Keratinocyte (primary cell): ENCODE results near the gene CEACAM8. TPM values are rescaled to one million over a fixed set of nuclear protein-coding genes. Genes with fewer than 3 reads are reported as not detected.
"Not testable (repeated sequence)": the region's sequence is repeated elsewhere in the genome, so short reads cannot be mapped to it uniquely, and the experiment has no call there.

ENCODE experiments used
- DNase-seq: peaks from one replicate; pipeline ENCODE4 v3.0.0-alpha.2; 2011; ENCODE audit warnings: low read depth, missing footprints, low spot score
- FAIRE-seq: peaks from 2 replicates; lab custom pipeline; 2011; peaks lifted over from hg19 to GRCh38; lab: Jason Lieb, UNC
- H2AFZ ChIP-seq: 2 replicates; pipeline ENCODE4 v1.6.0; 2012; ENCODE audit warnings: low read length, control low read depth, inconsistent platforms; ENCODE audit not compliant: control insufficient read depth
- H3K27ac ChIP-seq: 2 replicates; pipeline ENCODE4 v1.5.1; 2011; ENCODE audit warnings: low read length; ENCODE audit not compliant: control insufficient read depth, insufficient read depth
- H3K27me3 ChIP-seq: 3 replicates; pipeline ENCODE4 v1.6.0; 2011; ENCODE audit warnings: low read length; ENCODE audit not compliant: control insufficient read depth, insufficient read depth; ENCODE audit errors: extremely low read depth
- H3K36me3 ChIP-seq, 2 experiments: 2 replicates in 1 of 2; 3 replicates in 1 of 2; pipeline ENCODE4 v1.5.1; 2011; ENCODE audit warnings: low read length in 2 of 2, mild to moderate bottlenecking in 1 of 2; ENCODE audit not compliant: control insufficient read depth in 2 of 2, insufficient read depth in 2 of 2; ENCODE audit errors: extremely low read depth in 1 of 2
- H3K4me1 ChIP-seq: 3 replicates; pipeline ENCODE4 v1.5.1; 2011; ENCODE audit warnings: low read length; ENCODE audit not compliant: control insufficient read depth, insufficient read depth; ENCODE audit errors: extremely low read depth
- H3K4me2 ChIP-seq: 3 replicates; pipeline ENCODE4 v1.6.0; 2011; ENCODE audit warnings: low read depth, low read length; ENCODE audit not compliant: control insufficient read depth, insufficient read depth; ENCODE audit errors: extremely low read depth
- H3K4me3 ChIP-seq, 3 experiments: fragments of 200-600 bp in 1 of 3; sonication (generic) in 1 of 3; 2 replicates in 2 of 3; 3 replicates in 1 of 3; pipeline ENCODE4 v1.5.1; 2011 to 2016; ENCODE audit warnings: low read length in 3 of 3, mild to moderate bottlenecking in 3 of 3, control low read depth in 2 of 3, inconsistent platforms in 1 of 3, low read depth in 1 of 3, mixed read lengths in 1 of 3, mixed run types in 1 of 3, moderate library complexity in 1 of 3; ENCODE audit not compliant: control insufficient read depth in 2 of 3, insufficient read depth in 2 of 3; ENCODE audit errors: extremely low read depth in 1 of 3
- H3K79me2 ChIP-seq: 2 replicates; pipeline ENCODE4 v1.6.0; 2012; ENCODE audit warnings: low read length; ENCODE audit not compliant: control insufficient read depth, insufficient read depth
- H3K9ac ChIP-seq: 3 replicates; pipeline ENCODE4 v1.6.0; 2011; ENCODE audit warnings: low read length; ENCODE audit not compliant: control insufficient read depth, insufficient read depth; ENCODE audit errors: extremely low read depth
- H3K9me1 ChIP-seq: 3 replicates; pipeline ENCODE4 v1.6.0; 2011; ENCODE audit warnings: low read length; ENCODE audit not compliant: control insufficient read depth, insufficient read depth; ENCODE audit errors: extremely low read depth
- H3K9me3 ChIP-seq: 2 replicates; pipeline ENCODE4 v1.5.1; 2012; ENCODE audit warnings: low read depth, low read length; ENCODE audit not compliant: control insufficient read depth
- H4K20me1 ChIP-seq: 3 replicates; pipeline ENCODE4 v1.6.0; 2011; ENCODE audit warnings: low read length; ENCODE audit not compliant: control insufficient read depth, insufficient read depth; ENCODE audit errors: extremely low read depth
- EZH2 ChIP-seq: IDR thresholded peaks from one replicate; pipeline ENCODE4 v1.6.1; 2012; ENCODE audit warnings: inconsistent platforms, mild to moderate bottlenecking, low read length, moderate library complexity
- dilution Hi-C: fragments of 300-500 bp; cut with MboI; formaldehyde crosslinking; loops from one replicate; pipeline ENCODE4 v1.7.0; 2020; ENCODE audit warnings: low sequenced_read_pairs; ENCODE audit not compliant: extremely low pct_ligation_motif_present
- polyA plus RNA-seq, 5 experiments: library from polyadenylated mRNA; depleted of rRNA in 3 of 5; stranded (reverse) in 3 of 5; stranded (forward) in 1 of 5; unstranded in 1 of 5; fragments of >200 nt; gene quantifications; 1 replicate in 1 of 5; 2 replicates in 3 of 5; 3 replicates in 1 of 5; pipeline versions ENCODE4 v1.2.1 to v1.2.3, GENCODE V29; 2011 to 2012; ENCODE audit warnings: missing spikeins in 2 of 5, low read depth in 1 of 5, low replicate concordance in 1 of 5
- TF ChIP-seq, protein P1 (sequence below), 3 experiments: IDR thresholded peaks in 1 of 3; conservative IDR thresholded peaks in 1 of 3; optimal IDR thresholded peaks in 1 of 3; 2 replicates in 2 of 3; 3 replicates in 1 of 3; pipeline versions ENCODE3 to v1.5.1; 2011; ENCODE audit warnings: low read length in 3 of 3, mild to moderate bottlenecking in 3 of 3, moderate library complexity in 2 of 3, control low read depth in 1 of 3, inconsistent platforms in 1 of 3; ENCODE audit not compliant: insufficient read depth in 2 of 3; ENCODE audit errors: extremely low read depth in 1 of 3

The CEACAM8 gene
- polyA plus RNA-seq, 1 donor (not counting 4 experiments of a cell fraction or from before 2014, with no cell fraction given) = not detected

DNA sequence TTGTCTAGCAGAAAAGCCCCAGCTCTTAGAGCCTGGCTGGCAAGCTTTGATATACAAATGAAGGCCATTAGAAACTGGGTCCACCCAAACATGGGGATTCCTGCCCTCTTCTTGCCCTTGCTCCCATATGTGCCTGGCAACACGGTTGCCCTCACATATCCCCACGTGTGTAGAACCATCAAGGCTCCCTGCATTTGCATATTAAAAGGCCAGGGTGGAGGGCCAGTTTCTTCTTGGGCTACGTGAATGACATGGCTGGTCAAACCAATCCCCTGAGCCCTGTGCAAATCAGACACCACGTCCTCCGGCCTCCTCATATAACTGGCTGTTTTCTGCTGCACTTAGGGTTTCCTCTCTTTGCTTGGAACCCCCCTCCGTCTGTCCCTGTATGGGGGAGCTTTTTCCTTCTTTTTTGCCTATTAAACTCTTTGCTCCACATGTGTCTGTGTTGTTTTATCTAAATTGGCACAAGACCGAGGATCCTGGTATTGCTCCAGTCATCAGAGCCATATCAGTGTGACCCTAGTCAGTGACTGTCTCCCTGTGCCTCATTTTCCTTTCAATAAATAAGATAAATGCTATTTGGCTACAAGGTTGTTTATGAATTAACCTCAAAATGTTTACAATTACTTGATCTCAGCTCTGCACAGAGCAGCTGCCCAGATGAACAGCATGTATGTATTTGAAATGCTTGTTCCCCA lies 36.1 kb downstream of the CEACAM8 start:
- peaks cover 12% of the 10 kb centered on the region for H3K27me3 ChIP-seq
- H3K9me1 ChIP-seq = no peaks in the 10 kb centered on the region
- TF ChIP-seq, protein P1, sequence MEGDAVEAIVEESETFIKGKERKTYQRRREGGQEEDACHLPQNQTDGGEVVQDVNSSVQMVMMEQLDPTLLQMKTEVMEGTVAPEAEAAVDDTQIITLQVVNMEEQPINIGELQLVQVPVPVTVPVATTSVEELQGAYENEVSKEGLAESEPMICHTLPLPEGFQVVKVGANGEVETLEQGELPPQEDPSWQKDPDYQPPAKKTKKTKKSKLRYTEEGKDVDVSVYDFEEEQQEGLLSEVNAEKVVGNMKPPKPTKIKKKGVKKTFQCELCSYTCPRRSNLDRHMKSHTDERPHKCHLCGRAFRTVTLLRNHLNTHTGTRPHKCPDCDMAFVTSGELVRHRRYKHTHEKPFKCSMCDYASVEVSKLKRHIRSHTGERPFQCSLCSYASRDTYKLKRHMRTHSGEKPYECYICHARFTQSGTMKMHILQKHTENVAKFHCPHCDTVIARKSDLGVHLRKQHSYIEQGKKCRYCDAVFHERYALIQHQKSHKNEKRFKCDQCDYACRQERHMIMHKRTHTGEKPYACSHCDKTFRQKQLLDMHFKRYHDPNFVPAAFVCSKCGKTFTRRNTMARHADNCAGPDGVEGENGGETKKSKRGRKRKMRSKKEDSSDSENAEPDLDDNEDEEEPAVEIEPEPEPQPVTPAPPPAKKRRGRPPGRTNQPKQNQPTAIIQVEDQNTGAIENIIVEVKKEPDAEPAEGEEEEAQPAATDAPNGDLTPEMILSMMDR (optimal IDR thresholded peaks at IDR 0.05 in 1 of 3, IDR thresholded peaks at IDR 0.05 in 1 of 3, conservative IDR thresholded peaks at IDR 0.05 in 1 of 3; ENCODE audit: extremely low read depth in 1 of 3, insufficient read depth in 2 of 3, low read length in 3 of 3) = no peak
- TF ChIP-seq EZH2 = no peak
- dilution Hi-C loops = no loop called here
- H3K9ac ChIP-seq = no peak overlapping the region
- peaks cover 10% of the 10 kb centered on the region for H3K4me1 ChIP-seq
- FAIRE-seq (no peak), DNase-seq (no peak)
- H3K79me2 ChIP-seq = no peaks in the 10 kb centered on the region
- H4K20me1 ChIP-seq = no peaks in the 10 kb centered on the region
- H3K36me3 ChIP-seq = no peaks in the 10 kb centered on the region
- H3K4me2 ChIP-seq = no peak overlapping the region
- H3K4me3 ChIP-seq = no peak overlapping the region
- H2AFZ ChIP-seq = no peak overlapping the region
- no peaks in the 10 kb centered on the region for H3K9me3 ChIP-seq
- no peak overlapping the region for H3K27ac ChIP-seq

DNA sequence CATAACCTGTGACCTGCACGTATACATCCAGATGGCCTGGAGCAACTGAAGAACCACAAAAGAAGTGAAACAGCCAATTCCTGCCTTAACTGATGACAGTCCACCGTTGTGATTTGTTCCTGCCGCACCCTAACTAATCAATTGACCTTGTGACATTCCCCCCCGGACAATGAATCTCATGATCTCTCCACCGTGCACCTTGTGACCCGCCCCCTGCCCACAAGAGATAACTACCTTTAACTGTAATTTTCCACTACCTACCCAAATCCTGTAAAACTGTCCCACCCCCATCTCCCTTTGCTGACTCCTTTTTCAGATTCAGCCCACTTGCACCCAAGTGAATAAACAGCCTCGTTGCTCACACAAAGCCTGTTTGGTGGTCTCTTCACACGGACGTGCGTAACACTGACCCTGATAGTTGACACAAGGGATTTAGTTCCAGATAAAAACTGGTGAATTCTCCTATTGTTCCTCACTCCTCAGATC lies 37.3 kb downstream of the CEACAM8 start:
- H3K4me2 ChIP-seq, H3K4me3 ChIP-seq, H4K20me1 ChIP-seq, FAIRE-seq, DNase-seq, H3K79me2 ChIP-seq, H3K9ac ChIP-seq, H3K36me3 ChIP-seq, dilution Hi-C loops, H3K9me3 ChIP-seq, H3K9me1 ChIP-seq, H3K4me1 ChIP-seq, H3K27ac ChIP-seq, H2AFZ ChIP-seq: not testable (repeated sequence)
- peaks cover 15% of the 10 kb centered on the region for H3K27me3 ChIP-seq
